T-helper 1 cell (primary cell): ENCODE data around the gene MATK.

Experiments used
- DNase-seq, 5 donors: peaks; one replicate each; pipeline ENCODE4 v3.0.0-alpha.2; 2012 to 2020

The MATK gene

DNA sequence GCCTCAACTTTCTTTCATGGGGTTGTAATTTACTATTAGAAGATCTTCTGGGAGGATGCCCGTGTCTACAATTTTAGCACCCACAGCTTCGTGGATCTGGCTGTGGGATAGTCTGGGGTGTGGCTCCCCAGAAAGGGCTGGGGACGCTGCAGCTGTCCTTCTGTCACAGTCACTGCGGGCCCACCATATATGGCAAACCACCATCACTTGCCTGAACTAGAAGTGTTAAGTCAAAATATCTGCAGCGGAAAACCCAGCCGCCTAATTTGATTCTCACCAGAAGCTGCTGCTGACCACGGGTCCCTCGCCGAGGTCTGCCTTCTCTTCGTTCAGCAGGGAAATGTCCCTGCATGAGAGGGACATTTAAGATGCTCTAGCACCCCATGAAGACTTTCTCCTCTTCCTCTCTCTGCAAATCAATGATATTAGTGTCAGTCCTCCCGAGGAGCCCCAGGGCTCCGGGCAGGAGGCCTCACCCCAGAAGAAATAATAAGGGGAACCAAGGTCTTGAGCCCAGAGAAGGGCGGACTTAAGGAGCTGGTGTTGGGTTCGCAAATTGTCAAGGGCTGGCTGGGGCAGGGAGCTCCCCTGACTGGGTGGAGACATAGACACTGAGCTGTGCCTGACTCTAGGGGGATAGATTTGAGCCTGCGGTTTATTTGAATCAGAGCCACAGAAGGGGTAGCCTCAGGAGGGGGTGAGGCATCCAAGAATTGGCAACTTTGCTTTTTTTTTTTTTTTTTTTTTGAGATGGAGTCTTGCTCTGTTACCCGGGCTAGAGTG is 3.0 kb upstream of the MATK start:
- DNase-seq, result no peak

GRCh38 chr19:3785451-3785937 is 687 bp downstream of the MATK start:
- DNase-seq, result no peak

- no peak for DNase-seq
Observed at GRCh38 chr19:3784607-3785450, 1.4 kb downstream of the MATK start.

DNA sequence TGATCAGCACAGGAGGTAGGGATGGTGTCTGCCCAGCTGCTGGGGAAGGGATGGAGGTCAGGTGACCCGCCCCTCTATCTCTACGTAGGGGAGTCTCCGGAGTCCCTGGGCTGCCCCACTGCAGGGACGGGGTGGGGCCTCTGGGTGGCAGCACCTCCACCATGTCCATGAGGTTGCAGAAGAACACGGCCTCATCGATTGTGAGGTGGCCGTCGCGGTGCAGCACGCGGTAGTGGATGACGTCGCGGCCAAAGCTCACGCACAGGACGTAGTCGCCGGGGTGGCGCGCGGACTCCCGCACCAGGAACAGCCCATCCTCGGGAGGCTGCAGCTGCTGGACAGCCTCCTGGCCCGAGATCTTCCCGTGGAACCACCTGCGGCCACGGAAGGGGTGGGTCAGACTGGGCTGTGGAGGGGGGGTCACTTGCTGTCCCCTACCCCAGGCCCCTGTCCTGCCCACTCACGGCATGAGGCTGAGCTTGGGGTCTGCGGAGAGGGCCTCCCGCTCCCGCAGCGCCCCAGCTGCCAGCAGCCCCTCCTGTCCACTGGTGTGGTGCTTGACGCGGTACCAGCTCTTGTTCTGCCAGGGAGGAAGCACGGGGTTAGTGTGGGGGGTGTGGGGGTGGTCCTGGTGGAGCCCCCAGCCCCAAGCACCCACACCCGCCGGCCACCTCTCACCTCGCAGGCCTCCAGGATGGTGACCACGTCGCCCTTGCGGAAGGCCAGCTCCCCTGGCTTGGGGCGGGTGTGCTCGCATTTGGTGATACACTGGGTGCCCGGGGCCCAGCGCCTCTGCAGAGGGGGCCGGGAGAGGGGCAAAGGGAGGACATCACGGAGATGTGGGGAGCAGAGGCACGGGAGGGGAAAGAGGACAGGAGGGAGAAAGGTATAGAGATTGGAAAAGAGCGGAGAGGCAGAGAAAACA is 2.3 kb downstream of the MATK start:
- DNase-seq, result peak in 2 of 5 donors; percentile 21 to 34

- DNase-seq, result no peak
Observed at GRCh38 chr19:3782903-3783302, 3.3 kb downstream of the MATK start.

- DNase-seq, result no peak
Observed at GRCh38 chr19:3782330-3782729, 3.9 kb downstream of the MATK start.

GRCh38 chr19:3781603-3782002 is 4.6 kb downstream of the MATK start:
- DNase-seq, result no peak

GRCh38 chr19:3780786-3781304 is 5.3 kb downstream of the MATK start:
- DNase-seq, result no peak

DNA sequence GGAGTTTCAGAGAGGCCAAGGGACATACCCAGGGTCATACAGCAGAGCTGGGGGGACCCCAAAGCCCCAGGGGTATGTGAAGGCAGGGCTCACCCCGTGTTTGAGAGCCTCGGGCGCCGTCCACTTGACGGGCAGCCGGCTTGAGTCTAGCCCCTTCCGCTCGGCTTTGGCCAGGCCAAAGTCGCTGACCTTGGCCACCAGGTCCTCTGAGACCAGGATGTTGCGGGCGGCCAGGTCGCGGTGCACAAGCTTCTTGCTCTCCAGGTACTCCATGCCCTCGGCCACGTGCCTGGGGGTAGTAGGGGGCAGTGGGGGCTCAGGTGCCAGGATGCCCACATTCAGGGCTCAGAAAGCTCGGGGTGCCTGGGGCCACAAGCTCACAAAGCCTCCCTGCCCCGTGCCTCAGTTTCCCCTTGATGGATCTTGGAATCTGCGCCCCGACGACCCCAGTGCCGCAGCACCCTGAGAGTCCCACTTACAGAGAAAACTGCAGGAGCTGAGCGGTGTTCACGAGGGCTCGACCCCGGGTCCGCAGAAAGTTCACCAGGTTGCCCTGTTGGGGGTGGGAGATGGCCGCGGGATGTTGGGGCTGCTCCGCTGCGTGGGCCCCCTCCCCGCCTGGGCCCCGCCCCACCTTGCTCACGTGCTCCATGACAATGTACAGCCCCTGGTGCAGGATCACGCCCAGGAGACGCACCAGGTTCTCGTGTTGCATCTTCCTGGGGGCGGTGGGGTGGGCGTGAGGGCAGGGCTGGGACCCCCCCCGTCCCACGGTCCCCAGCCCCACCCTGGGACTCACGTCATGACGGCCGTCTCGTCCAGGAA is 7.1 kb downstream of the MATK start:
- DNase-seq, result no peak

DNA sequence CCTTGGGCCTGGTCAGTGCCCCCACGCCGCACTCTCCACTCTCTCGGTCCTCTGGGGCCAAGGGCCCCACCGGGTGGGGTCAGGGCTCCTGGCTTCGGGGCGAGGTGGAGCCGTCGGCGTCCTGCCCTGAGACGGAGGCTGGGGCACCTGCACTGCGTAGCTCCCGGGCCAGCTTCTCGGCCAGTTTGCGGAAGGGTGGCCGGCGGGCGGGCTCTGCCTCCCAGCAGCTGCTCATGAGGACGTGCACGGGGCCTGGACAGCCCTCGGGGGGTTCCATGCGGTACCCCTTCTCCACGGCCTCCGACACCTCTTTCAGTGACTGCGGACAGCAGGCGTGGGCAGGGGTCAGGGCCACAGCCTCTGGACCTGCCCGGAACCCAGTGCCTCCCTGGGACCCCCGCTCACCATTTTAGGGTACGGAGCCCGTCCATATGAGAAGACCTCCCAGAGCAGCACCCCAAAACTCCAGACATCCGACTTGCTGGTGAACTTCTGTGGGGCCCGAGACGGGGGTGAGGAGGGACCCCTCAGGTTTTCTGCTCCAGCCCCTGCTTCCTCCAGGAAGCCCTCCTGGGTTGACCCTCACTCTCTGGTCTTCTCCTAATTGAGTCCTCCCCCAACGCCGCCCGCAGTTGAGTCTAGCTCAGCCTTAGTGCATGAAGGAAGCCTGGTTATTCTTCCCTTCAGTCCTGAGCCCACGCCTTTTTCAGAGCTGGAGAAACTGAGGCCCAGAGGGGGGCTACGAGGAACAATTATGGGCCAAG is 7.9 kb downstream of the MATK start:
- no peak for DNase-seq

DNA sequence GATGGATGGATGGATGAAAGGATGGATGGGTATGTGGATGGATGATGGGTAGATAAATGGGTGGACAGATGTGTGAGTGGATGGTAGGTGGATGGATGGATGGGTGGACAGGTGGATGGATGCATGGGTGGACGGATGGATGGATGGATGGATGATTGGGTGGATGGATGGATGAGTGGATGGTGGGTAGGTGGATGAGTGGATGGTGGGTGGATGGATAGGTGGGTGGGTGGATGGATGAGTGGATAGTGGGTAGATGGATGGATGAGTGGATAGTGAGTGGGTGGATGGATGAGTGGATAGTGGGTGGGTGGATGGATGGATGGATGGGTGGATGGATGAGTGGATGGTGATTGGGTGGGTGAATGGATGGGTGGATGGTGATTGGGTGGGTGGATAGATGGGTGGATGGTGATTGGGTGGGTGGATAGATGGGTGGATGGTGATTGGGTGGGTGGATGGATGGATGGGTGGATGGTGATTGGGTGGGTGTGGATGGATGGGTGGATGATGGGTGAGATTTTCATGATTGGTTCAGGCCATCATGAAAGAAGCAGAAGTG is 9.6 kb downstream of the MATK start:
- no peak for DNase-seq

GRCh38 chr19:3775831-3776230 is 10.3 kb downstream of the MATK start:
- DNase-seq, result no peak

GRCh38 chr19:3775374-3775711 is 10.8 kb downstream of the MATK start:
- DNase-seq, result no peak

- DNase-seq, result no peak
Observed at GRCh38 chr19:3774621-3775373, 11.4 kb downstream of the MATK start.

GRCh38 chr19:3773814-3774515 is 12.2 kb downstream of the MATK start:
- no peak for DNase-seq

DNA sequence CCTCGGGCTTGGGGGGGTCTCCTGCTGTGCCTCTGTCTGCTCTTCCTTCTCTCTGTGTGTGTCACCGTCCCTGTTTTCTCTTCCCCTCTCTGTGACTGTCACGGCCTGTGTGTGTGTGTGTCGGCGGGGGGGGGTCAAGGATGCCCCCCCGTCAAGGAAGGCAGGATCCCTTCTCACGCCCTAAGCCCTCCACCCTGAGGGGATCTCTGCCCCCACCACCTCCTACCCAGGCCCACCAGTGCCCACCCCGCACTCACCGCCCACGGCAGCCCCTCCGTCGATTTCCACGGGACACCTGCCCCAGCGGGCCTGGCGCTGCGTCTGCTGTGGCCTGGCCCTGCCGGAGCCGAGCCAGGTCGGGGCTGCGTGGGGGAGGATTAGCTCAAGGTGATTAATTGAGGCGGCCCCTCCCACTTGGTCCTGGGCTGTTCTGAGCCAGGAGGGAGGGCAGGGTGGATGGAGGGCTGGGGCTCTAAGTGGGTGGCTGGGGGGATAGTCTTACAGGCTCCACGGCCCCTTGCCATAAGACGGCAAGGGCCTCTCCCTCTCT is 14.2 kb downstream of the MATK start, which contains the start of gene RAX2:
TSS of gene RAX2 (minus strand) at position 323 of the 550 bp plus-strand sequence. CDS start 486 bp downstream, outside the sequence.
- DNase-seq, result no peak

- no peak for DNase-seq
Observed at GRCh38 chr19:3771000-3771905, 14.9 kb downstream of the MATK start.
